Vagina (tissue), 2 donors: ENCODE data around the gene KCND2.

Experiments
- POLR2A ChIP-seq, 2 donors: fragments of 450-650 bp; IDR thresholded peaks; one replicate each; pipeline ENCODE4 v1.6.1; 2017; ENCODE audit warnings: antibody characterized with exemption in 2 of 2, mild to moderate bottlenecking in 2 of 2, moderate library complexity in 2 of 2
- POLR2AphosphoS5 ChIP-seq, 2 donors: sonication (generic); formaldehyde crosslinking; IDR thresholded peaks; one replicate each; pipeline ENCODE4 v1.9.0; 2017; ENCODE audit warnings: antibody characterized with exemption in 2 of 2, mild to moderate bottlenecking in 2 of 2, low read depth in 1 of 2; ENCODE audit not compliant: insufficient read depth in 1 of 2
- TF ChIP-seq, protein P1 (sequence below), 3 experiments: fragments of 450-650 bp in 2 of 3; fragments of 200-600 bp in 1 of 3; sonication (generic) in 1 of 3; IDR thresholded peaks; one replicate each; pipeline ENCODE4 v1.5.1; 2017 to 2019; ENCODE audit warnings: antibody characterized with exemption in 3 of 3, mild to moderate bottlenecking in 2 of 3, moderate library complexity in 2 of 3

DNA sequence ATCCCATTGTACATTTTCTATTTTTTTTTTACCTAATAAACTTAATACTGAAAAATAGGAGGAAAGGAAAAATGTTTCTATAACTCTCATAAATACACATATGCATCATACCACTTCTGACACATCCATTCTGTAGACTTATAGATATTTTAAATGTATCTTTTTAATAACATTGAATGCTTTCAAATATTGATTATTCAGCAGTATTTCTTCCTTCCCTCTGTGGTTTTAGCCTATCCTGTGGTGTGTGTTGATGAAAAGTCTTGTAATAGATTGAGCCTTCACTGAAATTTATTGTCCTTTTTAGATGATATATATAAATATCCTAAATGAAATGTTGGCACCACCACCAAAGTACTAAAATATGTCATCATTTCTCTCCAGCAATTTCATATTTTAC is 366.9 kb downstream of the KCND2 start:
- TF ChIP-seq, protein P1, sequence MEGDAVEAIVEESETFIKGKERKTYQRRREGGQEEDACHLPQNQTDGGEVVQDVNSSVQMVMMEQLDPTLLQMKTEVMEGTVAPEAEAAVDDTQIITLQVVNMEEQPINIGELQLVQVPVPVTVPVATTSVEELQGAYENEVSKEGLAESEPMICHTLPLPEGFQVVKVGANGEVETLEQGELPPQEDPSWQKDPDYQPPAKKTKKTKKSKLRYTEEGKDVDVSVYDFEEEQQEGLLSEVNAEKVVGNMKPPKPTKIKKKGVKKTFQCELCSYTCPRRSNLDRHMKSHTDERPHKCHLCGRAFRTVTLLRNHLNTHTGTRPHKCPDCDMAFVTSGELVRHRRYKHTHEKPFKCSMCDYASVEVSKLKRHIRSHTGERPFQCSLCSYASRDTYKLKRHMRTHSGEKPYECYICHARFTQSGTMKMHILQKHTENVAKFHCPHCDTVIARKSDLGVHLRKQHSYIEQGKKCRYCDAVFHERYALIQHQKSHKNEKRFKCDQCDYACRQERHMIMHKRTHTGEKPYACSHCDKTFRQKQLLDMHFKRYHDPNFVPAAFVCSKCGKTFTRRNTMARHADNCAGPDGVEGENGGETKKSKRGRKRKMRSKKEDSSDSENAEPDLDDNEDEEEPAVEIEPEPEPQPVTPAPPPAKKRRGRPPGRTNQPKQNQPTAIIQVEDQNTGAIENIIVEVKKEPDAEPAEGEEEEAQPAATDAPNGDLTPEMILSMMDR (IDR thresholded peaks at IDR 0.05), result no peak
- TF ChIP-seq POLR2A (IDR thresholded peaks at IDR 0.05), result no peak
- TF ChIP-seq POLR2AphosphoS5 (IDR thresholded peaks at IDR 0.05; ENCODE audit: insufficient read depth in 1 of 2, low read depth in 1 of 2), result no peak
